ENCODE measurements around the gene POTEB3.
"Not testable (repeated sequence)": the region's sequence is repeated elsewhere in the genome, so short reads cannot be mapped to it uniquely, and the experiment has no call there.

GRCh38 chr15:21440399-21440798, at the start of gene POTEB3:
- TF ChIP-seq, protein P1, sequence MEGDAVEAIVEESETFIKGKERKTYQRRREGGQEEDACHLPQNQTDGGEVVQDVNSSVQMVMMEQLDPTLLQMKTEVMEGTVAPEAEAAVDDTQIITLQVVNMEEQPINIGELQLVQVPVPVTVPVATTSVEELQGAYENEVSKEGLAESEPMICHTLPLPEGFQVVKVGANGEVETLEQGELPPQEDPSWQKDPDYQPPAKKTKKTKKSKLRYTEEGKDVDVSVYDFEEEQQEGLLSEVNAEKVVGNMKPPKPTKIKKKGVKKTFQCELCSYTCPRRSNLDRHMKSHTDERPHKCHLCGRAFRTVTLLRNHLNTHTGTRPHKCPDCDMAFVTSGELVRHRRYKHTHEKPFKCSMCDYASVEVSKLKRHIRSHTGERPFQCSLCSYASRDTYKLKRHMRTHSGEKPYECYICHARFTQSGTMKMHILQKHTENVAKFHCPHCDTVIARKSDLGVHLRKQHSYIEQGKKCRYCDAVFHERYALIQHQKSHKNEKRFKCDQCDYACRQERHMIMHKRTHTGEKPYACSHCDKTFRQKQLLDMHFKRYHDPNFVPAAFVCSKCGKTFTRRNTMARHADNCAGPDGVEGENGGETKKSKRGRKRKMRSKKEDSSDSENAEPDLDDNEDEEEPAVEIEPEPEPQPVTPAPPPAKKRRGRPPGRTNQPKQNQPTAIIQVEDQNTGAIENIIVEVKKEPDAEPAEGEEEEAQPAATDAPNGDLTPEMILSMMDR (IDR thresholded peaks at IDR 0.05): not testable (repeated sequence)
- not testable (repeated sequence) for TF ChIP-seq POLR2AphosphoS5, EP300, POLR2A (IDR thresholded peaks at IDR 0.05)
